NCI-H2196 (cell line): ENCODE data around the gene SMIM21.

Source experiments
- DNase-seq: peaks from one replicate; lab custom pipeline; 2025; ENCODE audit not compliant: unreplicated experiment; lab: John Stamatoyannopoulos, UW

Gene SMIM21

DNA sequence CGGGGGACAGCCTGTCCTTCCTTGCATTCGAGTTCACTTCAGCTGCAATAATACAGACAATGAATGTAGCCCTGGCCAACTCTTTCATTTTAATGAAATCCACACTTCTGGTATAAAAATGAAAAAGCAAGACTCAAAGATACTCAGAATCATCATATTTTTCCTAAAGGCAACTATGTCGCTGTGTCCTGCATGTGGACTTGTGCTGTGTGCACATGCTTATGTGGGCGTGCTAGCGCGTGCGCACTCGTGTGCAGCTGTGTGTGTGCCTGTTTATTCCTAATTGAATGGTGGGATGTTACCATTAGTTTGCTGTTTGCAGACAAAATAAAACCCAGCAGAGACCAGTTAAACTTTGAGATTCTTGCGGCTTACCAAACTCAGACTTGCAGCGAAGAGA, 49.6 kb downstream of the SMIM21 start:
- DNase-seq: no peak

DNA sequence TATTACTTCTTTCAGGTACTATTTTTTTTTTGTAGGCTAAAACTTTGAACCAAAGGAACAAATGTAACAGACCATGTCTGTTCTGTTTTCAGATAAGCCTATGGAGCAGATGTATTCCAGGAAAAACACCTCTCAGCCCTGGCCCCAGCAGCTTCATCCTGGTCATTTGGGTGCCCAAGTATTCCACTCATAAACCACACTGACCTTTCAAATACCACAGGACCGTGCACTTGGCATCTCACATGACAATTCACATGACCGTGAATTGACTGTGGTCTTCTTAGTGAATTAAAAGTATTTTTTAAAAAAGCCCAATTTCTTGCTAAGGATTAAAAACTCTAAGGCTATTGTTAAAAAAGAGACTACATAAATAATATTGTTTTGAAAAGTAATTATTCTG, 50.2 kb downstream of the SMIM21 start:
- DNase-seq: no peak

DNA sequence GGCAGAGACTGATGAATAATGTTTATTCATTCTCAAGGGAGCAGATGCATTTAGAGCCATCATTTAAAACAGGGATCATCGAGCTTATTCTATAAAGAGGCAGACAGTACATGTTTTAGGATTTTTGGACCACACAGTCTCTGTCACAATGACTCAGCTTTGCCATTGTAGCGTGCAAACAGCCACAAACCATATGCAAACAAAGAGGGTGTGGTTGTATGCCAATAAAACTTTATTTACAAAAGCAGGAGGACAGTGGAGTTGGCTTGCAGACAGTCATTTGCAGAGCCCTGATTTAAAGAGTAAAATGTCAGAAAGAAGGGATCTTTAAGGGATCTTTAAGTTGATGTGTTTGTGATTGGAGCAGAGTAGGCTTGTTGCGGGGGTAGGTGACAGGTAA, 51.5 kb downstream of the SMIM21 start:
- no peak for DNase-seq

DNA sequence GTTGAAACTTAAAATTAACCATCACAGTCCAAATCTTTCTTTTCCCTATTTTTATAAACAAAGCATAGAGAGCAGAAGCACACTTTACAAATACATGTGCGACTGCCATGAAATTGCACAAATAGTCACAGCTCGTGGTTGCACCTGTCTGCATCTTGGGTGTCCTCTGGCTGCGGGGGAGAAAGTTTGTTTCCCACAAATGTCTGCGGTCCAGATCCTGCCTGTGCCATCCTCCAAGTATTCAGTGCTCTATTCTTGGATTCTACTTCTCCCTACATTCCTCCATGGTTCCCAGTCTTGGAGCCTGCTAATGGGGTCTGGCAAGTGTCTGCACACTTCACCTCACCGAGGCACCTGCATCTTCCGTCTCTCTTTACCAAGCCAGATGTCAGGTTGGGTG, 52.2 kb downstream of the SMIM21 start:
- no peak for DNase-seq

DNA sequence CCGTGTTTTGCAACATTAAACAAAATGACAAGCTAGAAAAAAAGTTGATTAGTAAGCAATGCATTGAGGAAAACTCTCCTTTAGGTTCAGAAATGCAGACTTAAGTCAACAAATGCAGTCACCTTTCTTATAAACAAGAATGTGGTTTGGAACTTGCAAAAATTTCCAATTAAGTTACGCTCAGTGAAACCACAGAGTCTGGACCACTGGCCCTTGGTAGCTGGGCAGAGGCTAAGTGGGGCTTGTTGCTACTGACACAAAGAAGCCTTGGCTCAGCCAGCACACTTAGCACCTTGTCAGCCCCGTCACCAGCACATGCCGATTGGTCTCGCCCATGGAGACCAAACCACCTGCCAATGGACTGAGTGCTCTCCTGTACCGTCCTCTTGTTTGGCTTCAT, 53.0 kb downstream of the SMIM21 start:
- no peak for DNase-seq

DNA sequence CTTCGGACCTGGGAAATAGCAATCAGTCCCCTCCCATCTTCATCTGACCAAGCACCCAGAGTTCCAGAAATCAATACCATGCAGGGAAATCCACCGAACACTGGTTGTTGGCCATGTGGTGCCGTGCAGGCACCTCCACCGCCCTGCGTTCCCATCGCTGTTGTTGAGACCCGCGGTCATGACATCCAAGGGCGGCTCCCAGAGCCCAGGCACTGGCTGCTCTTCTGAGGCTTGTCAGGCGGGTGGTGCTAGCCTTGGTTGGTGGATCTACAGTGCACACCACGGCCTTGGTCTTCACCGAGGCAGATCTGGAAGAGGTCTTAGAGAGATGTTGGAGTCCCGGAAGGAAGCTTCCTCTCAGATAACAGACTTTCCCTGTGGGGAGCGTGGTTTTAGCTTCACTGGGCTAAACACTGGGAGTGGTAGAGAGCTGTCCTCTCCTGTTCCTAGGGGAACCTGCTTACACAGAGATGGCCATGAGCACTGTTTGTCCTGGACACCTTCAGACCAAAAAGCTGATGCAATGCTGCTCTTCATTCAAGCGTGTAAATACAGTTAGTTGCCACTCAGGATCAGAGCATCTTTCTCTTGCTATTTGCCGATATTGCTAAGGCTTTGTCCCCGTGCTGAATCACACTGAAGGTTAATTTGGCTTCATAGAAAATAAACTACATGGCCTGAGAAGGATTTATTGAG, 58.3 kb downstream of the SMIM21 start:
- DNase-seq: no peak

DNA sequence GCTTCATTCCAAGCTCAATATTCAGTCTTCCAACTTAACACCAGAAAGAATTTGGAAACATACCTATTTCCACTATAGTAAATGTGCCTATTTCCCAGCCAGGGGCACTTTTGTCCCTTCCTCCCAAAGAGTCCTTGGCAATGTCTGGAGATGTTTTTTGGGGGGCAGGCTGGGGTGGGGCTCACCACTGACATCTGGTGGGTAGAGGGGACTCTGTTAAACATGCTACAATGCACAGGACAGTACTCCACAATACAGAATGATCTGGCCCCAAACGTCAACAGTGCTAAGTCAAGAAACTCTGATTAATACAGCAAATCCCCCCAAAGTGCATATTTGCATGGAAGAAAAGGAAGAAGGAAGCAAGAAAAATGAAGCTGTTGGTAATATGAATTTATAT, 61.7 kb downstream of the SMIM21 start:
- DNase-seq: no peak

DNA sequence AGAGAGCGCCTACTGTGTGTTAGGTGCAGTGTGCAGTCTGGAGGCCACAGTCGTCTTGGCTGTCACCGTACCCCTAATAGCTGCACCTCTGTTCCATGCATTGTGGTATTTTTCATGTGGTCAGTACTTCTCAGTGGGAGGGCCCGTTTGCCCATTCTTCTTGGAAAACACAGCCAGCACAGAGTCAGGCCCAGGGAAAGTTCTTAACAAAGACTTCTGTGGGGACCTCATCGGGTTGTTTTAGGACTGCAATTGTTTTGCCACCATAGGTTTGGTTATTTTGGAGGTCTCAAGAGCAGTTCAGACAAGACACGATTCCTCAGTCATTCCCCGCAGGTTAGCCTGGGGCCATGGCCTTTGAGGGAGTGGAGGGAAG, 62.3 kb downstream of the SMIM21 start:
- DNase-seq: no peak

DNA sequence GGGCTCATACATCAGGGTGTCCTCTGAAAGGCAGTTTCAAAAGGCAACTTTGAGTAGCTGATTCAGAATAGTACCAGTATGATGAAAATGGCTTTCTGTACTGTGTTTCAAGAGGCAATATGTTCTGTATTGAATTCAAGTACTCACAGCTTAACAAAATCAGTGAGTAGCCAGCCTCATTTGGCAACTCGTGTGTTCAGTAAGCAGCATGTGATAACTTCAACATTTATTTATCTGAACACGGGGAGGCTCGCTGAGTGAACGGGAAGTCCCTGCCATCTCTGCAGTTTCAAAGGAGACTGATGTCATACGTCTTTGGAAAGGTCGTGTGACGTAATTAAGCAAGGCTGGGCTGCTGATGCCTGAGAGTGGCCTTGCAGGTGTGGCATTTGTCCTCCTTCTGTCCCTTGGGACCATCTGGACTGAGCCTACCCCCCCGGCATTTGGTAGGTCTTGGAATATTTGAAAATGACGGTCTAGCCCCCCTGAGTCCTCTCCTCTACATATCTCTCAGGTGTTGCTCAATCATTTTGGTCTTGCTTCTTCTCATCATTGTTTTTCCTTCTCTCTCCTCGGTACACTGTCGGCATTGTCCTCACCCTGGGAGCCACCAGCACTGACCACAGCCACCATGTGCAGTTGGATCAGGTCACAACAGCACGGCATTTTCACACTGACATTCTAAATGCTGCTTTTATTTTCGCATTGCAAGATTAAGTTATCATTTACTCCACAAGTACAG, 62.8 kb downstream of the SMIM21 start:
- no peak for DNase-seq

DNA sequence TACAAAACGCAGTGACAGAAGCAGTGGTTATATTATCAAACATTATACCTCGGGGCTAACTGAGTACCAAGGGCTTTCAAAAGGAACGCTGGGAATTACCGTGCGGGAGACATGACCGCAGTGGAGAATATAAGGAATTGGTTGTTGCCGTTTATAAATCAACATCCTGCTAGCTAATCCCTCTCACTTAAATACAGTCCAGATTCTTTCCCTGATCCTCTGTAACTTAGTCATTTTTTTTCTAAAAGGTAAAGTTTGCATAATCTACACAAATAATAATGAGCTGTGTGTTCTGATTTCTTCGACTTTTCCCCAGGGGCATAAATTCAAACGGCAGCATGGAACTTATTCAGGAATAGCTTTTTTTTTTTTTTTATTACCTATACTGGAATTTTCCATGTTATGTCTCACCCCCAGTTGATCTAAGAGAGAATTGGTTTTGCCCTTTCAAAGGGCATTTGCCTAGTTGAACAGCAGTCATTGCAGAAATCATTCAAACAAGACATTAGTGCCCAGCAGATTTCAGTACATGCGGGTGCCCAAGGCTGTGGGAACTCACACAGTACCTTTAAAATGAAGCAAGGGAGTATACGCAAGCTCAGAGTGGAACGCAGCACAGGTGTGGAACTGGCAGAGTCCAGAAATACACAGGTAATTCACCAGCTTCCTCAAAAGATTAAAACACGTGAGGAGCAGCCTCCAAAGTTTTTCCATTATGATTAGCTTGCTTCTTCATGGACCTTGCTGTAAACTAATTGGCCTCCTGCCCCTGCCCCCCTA, 63.9 kb downstream of the SMIM21 start:
- no peak for DNase-seq

DNA sequence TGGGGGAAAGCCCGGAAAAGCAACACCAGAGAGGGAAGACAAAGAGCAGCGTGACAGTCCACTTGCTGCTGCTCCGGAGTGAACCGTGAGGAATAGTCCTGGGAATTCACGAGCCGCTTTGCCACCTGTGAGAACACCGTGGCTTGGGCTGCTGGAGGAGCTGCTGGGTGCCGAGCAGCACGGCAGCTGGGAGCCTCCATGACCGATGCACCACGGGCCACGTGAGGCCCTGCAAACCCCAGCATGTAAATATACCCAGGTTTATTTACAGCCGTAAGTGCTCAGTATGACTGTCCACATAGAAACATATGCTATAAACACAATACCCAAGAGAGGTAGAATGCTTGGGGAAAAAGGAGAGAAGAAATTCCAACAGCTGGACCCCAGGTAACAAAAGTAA, 65.1 kb downstream of the SMIM21 start:
- DNase-seq: no peak

DNA sequence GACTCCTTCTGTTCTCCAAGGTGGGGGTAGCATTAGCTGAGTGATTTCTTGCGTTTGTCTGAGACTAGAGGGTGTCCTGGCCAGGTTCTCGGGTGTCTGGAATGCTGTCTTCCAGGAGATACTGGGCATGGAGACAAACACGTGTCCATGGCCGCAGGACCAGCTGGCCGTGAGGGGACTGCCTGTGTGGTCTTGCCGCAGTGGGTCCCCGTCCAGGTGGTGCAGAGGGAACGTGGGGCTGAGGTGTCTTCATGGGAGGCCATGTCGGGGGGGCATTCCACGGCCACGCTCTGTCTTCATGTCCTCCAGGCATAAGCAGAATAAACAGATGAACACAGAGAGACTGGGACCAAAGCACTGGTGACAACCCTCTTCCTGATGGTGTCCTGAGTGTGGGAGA, 66.6 kb downstream of the SMIM21 start:
- no peak for DNase-seq

DNA sequence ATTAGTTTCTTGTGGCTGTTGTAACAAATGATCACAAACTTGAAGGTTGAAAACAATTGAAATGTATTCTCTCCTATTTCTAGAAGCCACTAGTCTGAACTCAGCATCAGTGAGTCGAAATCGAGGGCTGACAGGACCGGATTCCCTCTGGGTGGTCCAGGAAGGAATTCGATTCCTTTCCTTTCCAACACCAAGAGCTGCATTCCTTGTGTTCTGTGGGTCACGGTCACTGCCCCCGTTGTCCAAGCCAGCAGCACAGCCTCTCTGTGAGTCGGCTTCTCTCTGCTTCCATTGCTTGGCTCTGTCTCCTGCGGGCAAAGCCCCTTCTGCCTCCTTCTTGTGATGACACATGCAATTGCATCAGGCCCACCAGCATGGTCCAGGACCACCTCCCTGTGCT, 67.3 kb downstream of the SMIM21 start:
- no peak for DNase-seq
